ENCODE data around the gene MSI2. TPM values are rescaled to one million over a fixed set of nuclear protein-coding genes. Genes with fewer than 3 reads are reported as not detected.

The MSI2 gene
- total and polyA plus RNA-seq, 2 experiments from 2014 or later = 18.9 to 41.8 TPM

- no peak overlapping the region; the same call in 1 of the 2 replicates for H3K27ac Mint-ChIP-seq
- H3K4me1 Mint-ChIP-seq = peaks cover 50% of the 10 kb centered on the region
- H3F3A ChIP-seq (replicated peaks; ENCODE audit: low read depth) = no peaks in the 10 kb centered on the region
- TF ChIP-seq STAT1 (IDR thresholded peaks at IDR 0.05; ENCODE audit: unreplicated experiment) (no peak), ZNF462 (CRISPR knock-in tag; IDR thresholded peaks at IDR 0.05) (no peak), POLR2AphosphoS5 (IDR thresholded peaks at IDR 0.05; ENCODE audit: low read depth) (no peak), CREB1 (CRISPR knock-in tag; IDR thresholded peaks at IDR 0.05; ENCODE audit: low read depth) (no peak), REST (IDR thresholded peaks at IDR 0.05; ENCODE audit: unreplicated experiment) (no peak), EZH2 (IDR thresholded peaks at IDR 0.05; ENCODE audit: low read depth, unreplicated experiment) (no peak), ETS1 (IDR thresholded peaks at IDR 0.05) (no peak), EZH2phosphoT487 (IDR thresholded peaks at IDR 0.05; ENCODE audit: unreplicated experiment) (no peak), ZNF114 (CRISPR knock-in tag; IDR thresholded peaks at IDR 0.05) (no peak), NANOG (IDR thresholded peaks at IDR 0.05; ENCODE audit: borderline replicate concordance) (no peak), CTCF (conservative IDR thresholded peaks at IDR 0.05; ENCODE audit: low read depth in 2 of 2) (no peak), JUNB (IDR thresholded peaks at IDR 0.05; ENCODE audit: unreplicated experiment) (no peak), ZNF331 (CRISPR knock-in tag; IDR thresholded peaks at IDR 0.05; ENCODE audit: low read depth) (no peak)
- no peak overlapping the region for H2AFZ ChIP-seq
- H4K20me1 ChIP-seq (replicated peaks; ENCODE audit: insufficient read depth) = peaks cover 4% of the 10 kb centered on the region; the same call in 1 of the 2 replicates
- peaks cover 9% of the 10 kb centered on the region for H3K27me3 Mint-ChIP-seq (ENCODE audit: insufficient read depth, low read depth, poor library complexity)
- no peak overlapping the region for H3K4me2 ChIP-seq
- no peaks in the 10 kb centered on the region for H3K36me3 ChIP-seq (ENCODE audit: insufficient read depth)
- H3K27me3 ChIP-seq (ENCODE audit: insufficient read depth) = no peaks in the 10 kb centered on the region
- DNase-seq (ENCODE audit: low spot score) (no peak), ATAC-seq (no peak)
- H3K4me3 ChIP-seq = no peak overlapping the region
- no peak overlapping the region for H3K4me3 Mint-ChIP-seq
- H3K36me3 Mint-ChIP-seq (ENCODE audit: low read depth) = no peaks in the 10 kb centered on the region
- no peaks in the 10 kb centered on the region for H3K9me3 Mint-ChIP-seq
- H3K27ac ChIP-seq (ENCODE audit: low read depth) = no peak overlapping the region
- H3K9me2 ChIP-seq (ENCODE audit: insufficient read depth) = no peaks in the 10 kb centered on the region
- peaks cover 3% of the 10 kb centered on the region; the same call in 1 of the 2 replicates for H3K79me2 ChIP-seq (replicated peaks; ENCODE audit: insufficient read depth)
- H3K4me1 ChIP-seq (ENCODE audit: insufficient read depth) = peaks cover 39% of the 10 kb centered on the region
These were observed 301.1 kb downstream of the MSI2 start for GRCh38 chr17:57557416-57557815.

All from GM23338 (cell line).